Prostate gland (tissue), 2 donors: ENCODE results near the gene CYTH2.

ENCODE experiments used
- POLR2A ChIP-seq: fragments of 450-650 bp; IDR thresholded peaks from one replicate; pipeline ENCODE4 v1.6.1; 2016; ENCODE audit warnings: antibody characterized with exemption, mild to moderate bottlenecking
- TF ChIP-seq, protein P1 (sequence below), 4 experiments: fragments of 200-600 bp in 2 of 4; fragments of 450-650 bp in 2 of 4; sonication (generic) in 2 of 4; IDR thresholded peaks; 1 replicate in 3 of 4; 2 replicates in 1 of 4; pipeline ENCODE4 v1.5.1; 2016 to 2019; ENCODE audit warnings: antibody characterized with exemption in 4 of 4, mild to moderate bottlenecking in 2 of 4, moderate library complexity in 2 of 4

DNA sequence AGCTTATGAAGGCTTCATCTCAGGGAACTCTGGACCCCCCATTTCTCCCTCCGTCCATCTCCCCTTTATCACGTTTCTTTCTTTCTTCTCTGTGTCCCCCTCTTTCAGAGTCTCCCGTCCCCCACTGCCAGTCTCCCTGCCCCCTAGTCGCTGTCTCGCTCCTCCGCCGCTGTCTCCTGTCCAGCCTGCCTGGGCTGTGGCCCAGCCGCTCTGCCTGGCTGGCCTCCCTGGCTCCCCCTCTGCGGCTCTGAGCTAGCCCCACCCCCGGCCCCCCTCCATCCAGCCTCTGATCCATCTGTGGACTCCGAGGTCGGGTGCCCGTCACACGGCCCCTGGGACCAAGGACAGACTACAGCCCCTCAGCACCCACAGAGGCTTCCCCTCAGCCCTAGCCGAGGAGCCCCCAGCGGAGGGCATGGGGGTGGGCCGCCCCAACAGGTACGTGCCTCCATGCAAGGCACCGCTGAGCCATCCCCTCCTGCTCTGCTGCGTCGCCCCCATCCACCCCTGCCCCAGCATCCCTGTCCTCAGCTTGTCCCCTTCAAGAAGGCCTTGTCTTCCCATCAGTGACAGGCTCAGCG, 14.9 kb upstream of the CYTH2 start:
- TF ChIP-seq, protein P1, sequence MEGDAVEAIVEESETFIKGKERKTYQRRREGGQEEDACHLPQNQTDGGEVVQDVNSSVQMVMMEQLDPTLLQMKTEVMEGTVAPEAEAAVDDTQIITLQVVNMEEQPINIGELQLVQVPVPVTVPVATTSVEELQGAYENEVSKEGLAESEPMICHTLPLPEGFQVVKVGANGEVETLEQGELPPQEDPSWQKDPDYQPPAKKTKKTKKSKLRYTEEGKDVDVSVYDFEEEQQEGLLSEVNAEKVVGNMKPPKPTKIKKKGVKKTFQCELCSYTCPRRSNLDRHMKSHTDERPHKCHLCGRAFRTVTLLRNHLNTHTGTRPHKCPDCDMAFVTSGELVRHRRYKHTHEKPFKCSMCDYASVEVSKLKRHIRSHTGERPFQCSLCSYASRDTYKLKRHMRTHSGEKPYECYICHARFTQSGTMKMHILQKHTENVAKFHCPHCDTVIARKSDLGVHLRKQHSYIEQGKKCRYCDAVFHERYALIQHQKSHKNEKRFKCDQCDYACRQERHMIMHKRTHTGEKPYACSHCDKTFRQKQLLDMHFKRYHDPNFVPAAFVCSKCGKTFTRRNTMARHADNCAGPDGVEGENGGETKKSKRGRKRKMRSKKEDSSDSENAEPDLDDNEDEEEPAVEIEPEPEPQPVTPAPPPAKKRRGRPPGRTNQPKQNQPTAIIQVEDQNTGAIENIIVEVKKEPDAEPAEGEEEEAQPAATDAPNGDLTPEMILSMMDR (IDR thresholded peaks at IDR 0.05): no peak
- TF ChIP-seq POLR2A: no peak
